ENCODE data around the gene SEL1L3.

DNA sequence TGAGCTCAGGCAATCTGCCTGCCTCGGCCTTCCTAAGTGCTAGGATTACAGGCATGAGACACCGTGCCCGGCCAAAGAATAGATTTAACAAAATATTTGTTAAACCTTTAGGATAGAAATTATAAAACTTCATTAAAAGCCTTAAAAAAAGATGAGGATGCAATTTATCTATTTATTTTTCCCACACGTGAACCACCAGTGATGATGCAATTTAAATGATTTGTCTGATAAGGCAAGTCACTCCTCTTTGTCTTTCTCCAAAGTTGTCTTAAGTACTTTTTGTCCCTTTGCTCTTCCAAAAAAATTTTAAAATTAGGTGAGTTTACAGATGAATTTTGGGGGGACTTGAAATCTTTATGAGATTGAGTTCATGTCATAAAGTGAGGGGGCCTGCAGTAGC lies 149.0 kb downstream of the SEL1L3 start:
- TF ChIP-seq, protein P1, sequence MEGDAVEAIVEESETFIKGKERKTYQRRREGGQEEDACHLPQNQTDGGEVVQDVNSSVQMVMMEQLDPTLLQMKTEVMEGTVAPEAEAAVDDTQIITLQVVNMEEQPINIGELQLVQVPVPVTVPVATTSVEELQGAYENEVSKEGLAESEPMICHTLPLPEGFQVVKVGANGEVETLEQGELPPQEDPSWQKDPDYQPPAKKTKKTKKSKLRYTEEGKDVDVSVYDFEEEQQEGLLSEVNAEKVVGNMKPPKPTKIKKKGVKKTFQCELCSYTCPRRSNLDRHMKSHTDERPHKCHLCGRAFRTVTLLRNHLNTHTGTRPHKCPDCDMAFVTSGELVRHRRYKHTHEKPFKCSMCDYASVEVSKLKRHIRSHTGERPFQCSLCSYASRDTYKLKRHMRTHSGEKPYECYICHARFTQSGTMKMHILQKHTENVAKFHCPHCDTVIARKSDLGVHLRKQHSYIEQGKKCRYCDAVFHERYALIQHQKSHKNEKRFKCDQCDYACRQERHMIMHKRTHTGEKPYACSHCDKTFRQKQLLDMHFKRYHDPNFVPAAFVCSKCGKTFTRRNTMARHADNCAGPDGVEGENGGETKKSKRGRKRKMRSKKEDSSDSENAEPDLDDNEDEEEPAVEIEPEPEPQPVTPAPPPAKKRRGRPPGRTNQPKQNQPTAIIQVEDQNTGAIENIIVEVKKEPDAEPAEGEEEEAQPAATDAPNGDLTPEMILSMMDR (IDR thresholded peaks at IDR 0.05) = no peak
- TF ChIP-seq EZH2 (IDR thresholded peaks at IDR 0.05; ENCODE audit: borderline replicate concordance, insufficient read depth, low read depth, low read length, poor library complexity, severe bottlenecking) = no peak
